ENCODE measurements around the gene AURKB. TPM values are rescaled to one million over a fixed set of nuclear protein-coding genes. Genes with fewer than 3 reads are reported as not detected.
"Not testable (repeated sequence)": the region's sequence is repeated elsewhere in the genome, so short reads cannot be mapped to it uniquely, and the experiment has no call there.

AURKB gene
- polyA plus RNA-seq, 3 donors = 28.6 to 36.7 (median 33.0) TPM

DNA sequence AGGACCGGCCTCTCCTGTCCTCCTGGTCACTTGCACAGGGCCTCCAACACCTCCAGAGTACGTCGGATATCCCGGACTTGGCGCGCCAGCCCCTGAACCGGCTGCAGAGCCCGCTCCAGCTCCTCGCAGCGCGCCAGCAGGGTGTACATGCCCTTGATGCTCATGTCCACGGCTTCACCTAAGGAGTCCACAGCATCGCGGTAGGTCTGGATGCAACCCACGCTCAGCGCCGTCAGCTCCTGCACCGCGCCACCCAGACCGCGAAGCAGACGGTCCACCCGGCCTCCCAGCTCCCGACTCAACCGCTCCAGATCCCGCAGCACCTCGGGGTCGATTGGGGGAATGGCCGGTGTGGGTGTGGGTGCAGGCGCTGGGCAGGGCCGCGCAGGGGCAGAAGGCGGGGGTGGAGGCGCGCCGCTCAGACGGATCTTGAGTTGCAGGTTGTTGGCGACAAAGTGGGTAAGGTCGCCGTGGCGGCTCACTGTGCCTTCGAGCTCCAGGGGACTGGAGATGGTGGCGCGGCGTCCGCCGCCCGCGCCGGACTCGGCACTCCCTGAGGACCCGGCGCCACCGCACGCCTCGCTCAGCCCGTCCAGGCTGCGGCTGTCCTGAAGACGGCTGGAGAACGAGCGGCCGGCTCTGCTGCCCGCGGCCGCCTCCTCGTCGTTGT is 21.2 kb downstream of the AURKB start:
- no peak for DNase-seq (ENCODE audit: low read depth in 3 of 3, low spot score in 2 of 3)

DNA sequence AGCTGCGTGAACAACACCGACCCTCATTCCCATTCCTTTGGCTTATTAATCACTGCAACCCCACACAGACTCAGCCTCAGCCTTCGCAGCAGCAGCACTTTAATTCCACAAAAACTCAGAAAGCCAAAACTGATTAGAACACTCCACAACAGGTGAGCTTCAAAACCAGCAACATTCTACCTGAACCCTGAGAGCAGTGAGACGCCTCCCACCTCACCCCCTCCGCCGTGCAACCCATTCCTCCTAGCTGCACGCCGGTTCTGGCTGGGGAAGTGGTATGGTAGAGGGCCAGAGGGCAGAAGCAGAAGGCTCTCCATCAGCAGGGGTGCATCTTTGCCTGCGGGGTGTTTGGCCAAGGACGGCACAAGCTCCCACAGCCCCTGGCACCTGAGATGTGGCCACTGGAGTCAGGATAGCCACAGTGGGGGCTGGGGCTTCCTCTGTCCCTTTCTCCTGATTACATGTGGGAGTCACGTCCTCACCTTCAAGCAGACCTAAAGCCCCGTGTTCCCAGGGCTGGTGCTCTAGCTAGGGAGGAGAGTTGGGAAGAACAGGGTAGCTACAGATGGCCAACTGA is 22.0 kb downstream of the AURKB start:
- DNase-seq (ENCODE audit: low read depth in 3 of 3, low spot score in 2 of 3) = no peak

- DNase-seq (ENCODE audit: low read depth in 3 of 3, low spot score in 2 of 3) = peak in 2 of 3 donors; percentile 95
These were observed 22.7 kb downstream of the AURKB start for GRCh38 chr17:8187517-8188262.

GRCh38 chr17:8186787-8187516 is 23.4 kb downstream of the AURKB start:
- peak in 1 of 3 donors; percentile 92 for DNase-seq (ENCODE audit: low read depth in 3 of 3, low spot score in 2 of 3)

- DNase-seq (ENCODE audit: low read depth in 3 of 3, low spot score in 2 of 3) = no peak
These were observed 24.0 kb downstream of the AURKB start for GRCh38 chr17:8186446-8186786.

- no peak for DNase-seq (ENCODE audit: low read depth in 3 of 3, low spot score in 2 of 3)
These were observed 24.6 kb downstream of the AURKB start for GRCh38 chr17:8185582-8186445.

- no peak for DNase-seq (ENCODE audit: low read depth in 3 of 3, low spot score in 2 of 3)
These were observed 33.2 kb downstream of the AURKB start for GRCh38 chr17:8176998-8177731.

- no peak for DNase-seq (ENCODE audit: low read depth in 3 of 3, low spot score in 2 of 3)
These were observed 34.0 kb downstream of the AURKB start, which contains the start of gene TMEM107 for GRCh38 chr17:8176197-8176940. TMEM107 (minus strand) TSS chr17:8176380; CDS start chr17:8176286, 94 bp downstream.

DNA sequence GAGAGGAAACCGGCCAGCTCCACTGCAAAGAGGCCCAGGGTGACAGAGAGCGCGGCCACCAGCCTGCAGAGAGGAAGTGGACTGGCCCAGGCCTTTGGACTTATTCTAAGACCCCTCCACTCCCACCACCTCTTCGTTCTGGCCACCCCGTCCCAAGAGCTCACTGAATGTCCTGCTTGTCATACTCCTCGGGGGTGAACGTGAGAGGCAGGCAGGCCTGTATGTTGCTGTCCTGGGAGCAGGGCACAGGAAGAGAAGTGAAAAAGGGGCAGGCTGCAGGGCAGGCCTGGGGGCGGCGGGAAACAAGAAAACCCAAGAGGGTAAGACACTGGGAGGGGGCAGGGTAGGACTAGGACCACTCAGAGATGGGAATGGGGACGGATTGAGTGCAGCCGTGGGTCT is 34.6 kb downstream of the AURKB start:
- DNase-seq (ENCODE audit: low read depth in 3 of 3, low spot score in 2 of 3) = no peak

- no peak for DNase-seq (ENCODE audit: low read depth in 3 of 3, low spot score in 2 of 3)
These were observed 36.5 kb downstream of the AURKB start for GRCh38 chr17:8173871-8174322.

GRCh38 chr17:8173056-8173870 is 37.1 kb downstream of the AURKB start:
- DNase-seq (ENCODE audit: low read depth in 3 of 3, low spot score in 2 of 3) = peak in 1 of 3 donors; percentile 93

GRCh38 chr17:8170186-8170585 is 40.2 kb downstream of the AURKB start:
- not testable (repeated sequence) for DNase-seq (ENCODE audit: low read depth in 3 of 3, low spot score in 2 of 3)

GRCh38 chr17:8167526-8167925 is 42.8 kb downstream of the AURKB start:
- no peak for DNase-seq (ENCODE audit: low read depth in 3 of 3, low spot score in 2 of 3)

DNA sequence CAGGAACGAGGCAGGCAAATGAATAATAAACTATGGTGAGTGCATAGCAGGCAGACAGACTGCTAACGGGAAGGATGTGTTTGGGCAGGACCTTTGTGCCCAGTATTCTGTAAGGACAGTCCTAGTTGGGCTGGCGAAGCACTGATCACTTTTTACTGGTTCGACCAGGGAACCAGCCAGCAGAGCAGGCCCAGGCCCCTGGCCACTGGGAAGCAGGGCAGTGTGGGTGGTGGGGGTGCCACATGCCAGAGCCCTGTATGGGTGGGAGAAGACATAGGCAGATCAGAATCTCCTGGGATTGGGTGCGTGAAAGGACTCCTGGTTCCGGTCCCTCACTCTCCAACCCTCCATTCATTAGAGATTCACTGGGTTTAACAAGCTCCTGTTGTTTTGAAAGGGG is 43.6 kb downstream of the AURKB start:
- no peak for DNase-seq (ENCODE audit: low read depth in 3 of 3, low spot score in 2 of 3)

GRCh38 chr17:8164815-8165131 is 45.6 kb downstream of the AURKB start:
- no peak for DNase-seq (ENCODE audit: low read depth in 3 of 3, low spot score in 2 of 3)

GRCh38 chr17:8163978-8164814 is 46.2 kb downstream of the AURKB start:
- DNase-seq (ENCODE audit: low read depth in 3 of 3, low spot score in 2 of 3) = no peak

All from right renal cortex interstitium (tissue), 3 donors.